Panc1 (cell line): Measurements from ENCODE around the gene AGAP1.

Experiments
- CTCF ChIP-seq: fragments of 450-650 bp; IDR thresholded peaks from 2 replicates; pipeline ENCODE4 v1.5.1; 2017; ENCODE audit warnings: mild to moderate bottlenecking
- POLR2AphosphoS5 ChIP-seq: IDR thresholded peaks from 2 replicates; pipeline ENCODE4 v1.6.1; 2012; ENCODE audit warnings: mild to moderate bottlenecking, low read depth, low read length, moderate library complexity
- REST ChIP-seq, 2 experiments: IDR thresholded peaks; 2 replicates each; pipeline ENCODE4 v1.6.1; 2011 to 2012; ENCODE audit warnings: low read depth in 2 of 2, control low read depth in 1 of 2, low read length in 1 of 2, mild to moderate bottlenecking in 1 of 2, moderate library complexity in 1 of 2; ENCODE audit not compliant: insufficient read depth in 1 of 2
- SIN3A ChIP-seq: IDR thresholded peaks from 2 replicates; pipeline ENCODE4 v1.6.1; 2012; ENCODE audit warnings: low read depth, mild to moderate bottlenecking, low read length, moderate library complexity, borderline replicate concordance; ENCODE audit not compliant: insufficient read depth
- TCF7L2 ChIP-seq: IDR thresholded peaks from 2 replicates; pipeline ENCODE4 v1.6.1; 2011; ENCODE audit warnings: mild to moderate bottlenecking, low read depth, low read length, inconsistent platforms

GRCh38 chr2:235768606-235769005 lies 274.8 kb downstream of the AGAP1 start:
- TF ChIP-seq CTCF, result no peak
- no peak for TF ChIP-seq POLR2AphosphoS5
- TF ChIP-seq SIN3A, result no peak
- no peak for TF ChIP-seq REST (IDR thresholded peaks at IDR 0.05; ENCODE audit: insufficient read depth in 1 of 2, low read depth in 2 of 2, low read length in 1 of 2)
- TF ChIP-seq TCF7L2, result no peak
